NB4 (cell line): ENCODE data around the gene BMP7.

Experiments
- DNase-seq: peaks from one replicate; pipeline ENCODE4 v3.0.0; 2010; ENCODE audit warnings: low read depth
- H3K4me3 ChIP-seq: one replicate; pipeline ENCODE4 v1.5.1; 2011; ENCODE audit warnings: mild to moderate bottlenecking, low read depth, low read length, moderate library complexity
- MYC ChIP-seq: IDR thresholded peaks from 2 replicates; pipeline ENCODE4 v1.6.1; 2011; ENCODE audit warnings: low read depth, low read length
- POLR2A ChIP-seq: IDR thresholded peaks from 2 replicates; pipeline ENCODE4 v1.6.1; 2011; ENCODE audit warnings: mild to moderate bottlenecking; ENCODE audit not compliant: insufficient read length; ENCODE audit errors: extremely low read depth
- TF ChIP-seq, protein P1 (sequence below): IDR thresholded peaks from 2 replicates; pipeline ENCODE4 v1.6.1; 2011; ENCODE audit warnings: low read depth, low read length
- TF ChIP-seq, protein P2 (sequence below): IDR thresholded peaks from one replicate; pipeline ENCODE4 v1.5.1; 2012; ENCODE audit warnings: low read depth, low read length

The BMP7 gene

DNA sequence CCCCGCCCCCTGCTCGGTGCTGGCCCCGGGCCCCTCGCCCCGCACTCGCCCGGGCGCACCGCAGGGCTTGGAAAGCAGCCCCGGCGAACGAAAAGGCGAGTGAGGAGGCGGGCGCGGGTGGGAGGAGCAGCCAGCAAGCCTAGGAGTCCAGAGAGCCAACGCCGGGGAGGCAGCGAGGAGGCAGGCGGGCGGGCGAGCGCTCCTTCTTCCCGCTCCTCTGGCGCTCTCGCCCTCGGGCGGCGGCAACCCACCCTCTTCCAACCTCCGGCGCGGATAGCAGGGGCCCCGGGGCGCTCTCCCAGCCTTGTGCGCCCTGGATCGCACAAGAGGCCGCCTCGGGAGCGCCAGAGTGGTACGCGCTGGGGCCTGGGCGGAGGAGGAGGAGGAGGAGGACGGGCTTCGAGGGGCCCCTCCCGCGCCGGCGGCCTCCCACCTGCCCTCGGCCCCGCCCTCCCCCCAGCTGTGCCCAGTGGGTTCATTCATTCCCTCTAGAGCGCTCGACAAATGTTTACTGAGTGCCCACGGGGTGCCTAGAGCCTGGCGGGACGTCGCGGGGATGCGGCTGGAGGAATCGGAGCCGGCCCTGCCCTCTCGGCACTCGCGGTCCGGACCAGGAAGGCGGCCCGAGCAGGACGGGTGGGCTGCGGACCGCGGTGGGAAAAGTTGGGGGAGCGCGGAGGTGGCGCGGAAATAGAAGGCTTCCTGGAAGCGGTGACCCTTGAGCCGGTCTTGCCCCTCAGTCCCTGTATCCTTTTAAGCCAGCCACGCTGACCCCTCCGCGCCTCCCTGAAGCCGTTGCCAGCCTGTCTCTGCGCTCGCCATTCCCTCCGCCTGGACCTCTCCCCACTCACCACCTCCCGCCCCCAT lies at the start of gene BMP7:
Gene BMP7 (minus strand): TSS at position 351 of the 867 bp plus-strand sequence. CDS start 519 bp downstream, outside the sequence.
- H3K4me3 ChIP-seq: no peak within 1 kb of the TSS
- no peak for DNase-seq
- TF ChIP-seq, protein P1, sequence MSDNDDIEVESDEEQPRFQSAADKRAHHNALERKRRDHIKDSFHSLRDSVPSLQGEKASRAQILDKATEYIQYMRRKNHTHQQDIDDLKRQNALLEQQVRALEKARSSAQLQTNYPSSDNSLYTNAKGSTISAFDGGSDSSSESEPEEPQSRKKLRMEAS: no peak
- TF ChIP-seq, protein P2, sequence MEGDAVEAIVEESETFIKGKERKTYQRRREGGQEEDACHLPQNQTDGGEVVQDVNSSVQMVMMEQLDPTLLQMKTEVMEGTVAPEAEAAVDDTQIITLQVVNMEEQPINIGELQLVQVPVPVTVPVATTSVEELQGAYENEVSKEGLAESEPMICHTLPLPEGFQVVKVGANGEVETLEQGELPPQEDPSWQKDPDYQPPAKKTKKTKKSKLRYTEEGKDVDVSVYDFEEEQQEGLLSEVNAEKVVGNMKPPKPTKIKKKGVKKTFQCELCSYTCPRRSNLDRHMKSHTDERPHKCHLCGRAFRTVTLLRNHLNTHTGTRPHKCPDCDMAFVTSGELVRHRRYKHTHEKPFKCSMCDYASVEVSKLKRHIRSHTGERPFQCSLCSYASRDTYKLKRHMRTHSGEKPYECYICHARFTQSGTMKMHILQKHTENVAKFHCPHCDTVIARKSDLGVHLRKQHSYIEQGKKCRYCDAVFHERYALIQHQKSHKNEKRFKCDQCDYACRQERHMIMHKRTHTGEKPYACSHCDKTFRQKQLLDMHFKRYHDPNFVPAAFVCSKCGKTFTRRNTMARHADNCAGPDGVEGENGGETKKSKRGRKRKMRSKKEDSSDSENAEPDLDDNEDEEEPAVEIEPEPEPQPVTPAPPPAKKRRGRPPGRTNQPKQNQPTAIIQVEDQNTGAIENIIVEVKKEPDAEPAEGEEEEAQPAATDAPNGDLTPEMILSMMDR: no peak

DNA sequence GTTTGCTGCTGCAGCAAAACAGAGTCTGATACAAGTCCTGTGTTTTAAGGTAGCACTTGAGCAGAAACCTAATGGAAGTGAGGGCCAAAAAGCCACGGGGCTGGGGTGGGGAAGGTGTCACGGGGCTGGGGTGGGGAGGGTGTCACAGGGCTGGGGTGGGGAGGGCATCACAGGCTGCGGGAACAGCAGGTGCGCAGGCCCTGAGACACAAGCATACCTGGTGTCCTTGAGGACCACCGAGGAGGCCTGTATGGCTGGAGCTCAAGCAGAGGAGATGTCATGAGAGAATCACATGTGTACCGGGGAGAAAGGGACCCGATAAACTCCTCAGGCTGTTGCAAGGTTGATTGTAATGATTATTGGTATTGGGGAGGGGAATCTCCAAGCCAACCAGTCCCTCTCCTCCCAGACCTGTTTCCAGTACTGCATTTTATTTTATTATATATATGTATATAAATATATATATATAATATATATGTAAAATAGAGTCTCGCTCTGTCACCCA lies 49.6 kb upstream of the BMP7 start:
- DNase-seq: no peak
- H3K4me3 ChIP-seq: no peak overlapping the region
- TF ChIP-seq POLR2A (no peak), MYC (no peak)
- TF ChIP-seq, protein P2: no peak
- TF ChIP-seq, protein P1: no peak

DNA sequence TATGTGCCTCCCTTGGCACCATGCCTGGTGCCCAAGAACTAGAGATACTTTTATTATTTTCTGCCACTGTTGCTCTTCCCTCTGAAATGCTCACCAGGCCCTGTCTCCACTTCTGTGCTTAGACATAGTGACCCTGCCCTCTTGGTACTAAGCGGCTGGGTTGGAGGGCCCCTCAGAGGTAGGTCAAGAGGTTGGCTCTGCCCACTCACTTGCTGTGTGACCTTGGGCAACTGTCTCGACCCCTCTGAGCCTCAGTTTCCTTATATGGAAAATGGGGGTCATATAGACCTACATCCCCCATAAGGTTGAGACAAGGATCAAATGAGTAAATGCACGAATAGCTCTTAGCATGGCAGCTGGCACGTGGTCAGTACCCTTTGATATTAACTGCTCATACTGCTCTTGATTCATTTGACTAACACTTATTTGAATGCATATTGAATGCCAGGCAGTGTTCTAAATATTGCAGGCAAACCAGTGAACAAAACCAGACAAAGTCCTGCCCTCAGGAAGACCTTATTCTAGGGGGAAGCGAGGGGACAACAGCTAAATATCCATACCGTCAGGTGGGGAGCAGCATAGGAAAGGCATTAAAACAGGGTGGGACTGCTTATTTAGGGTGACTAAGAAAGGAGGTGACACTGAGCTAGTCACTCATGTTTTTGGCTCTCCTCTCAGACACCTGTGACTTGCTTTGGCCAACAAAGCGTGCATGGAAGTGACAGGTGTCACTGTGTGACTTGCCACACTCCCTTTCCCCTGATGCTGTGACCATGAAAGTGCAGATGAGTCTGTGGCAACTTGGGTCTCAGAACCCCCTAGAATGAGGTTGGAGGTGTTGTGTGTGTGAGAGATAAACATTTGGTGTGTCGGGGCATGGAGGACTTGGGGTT lies 48.9 kb upstream of the BMP7 start:
- TF ChIP-seq, protein P1: no peak
- TF ChIP-seq MYC (no peak), POLR2A (no peak)
- TF ChIP-seq, protein P2: no peak
- DNase-seq: no peak
- H3K4me3 ChIP-seq: no peak overlapping the region

DNA sequence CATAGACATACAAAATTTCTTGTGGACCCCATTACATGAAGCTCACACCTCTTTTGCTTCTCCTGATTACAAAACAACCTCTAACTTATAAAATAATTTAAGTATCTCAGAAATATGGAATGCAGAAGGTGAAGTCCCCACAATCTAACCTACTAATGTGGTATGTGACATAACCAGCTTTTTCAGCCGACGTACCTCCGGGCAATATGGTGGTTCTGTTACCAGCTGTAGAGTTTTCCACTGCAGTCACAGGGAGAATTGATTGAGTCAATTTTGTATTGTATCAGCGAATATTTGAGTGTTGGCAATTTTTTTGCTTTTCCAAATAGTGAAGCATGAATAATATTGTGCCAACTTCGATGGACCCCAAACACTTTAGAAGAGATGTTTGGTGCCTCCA lies 47.5 kb upstream of the BMP7 start:
- no peak for TF ChIP-seq POLR2A
- no peak for TF ChIP-seq MYC
- TF ChIP-seq, protein P2: no peak
- TF ChIP-seq, protein P1: no peak
- no peak overlapping the region for H3K4me3 ChIP-seq
- DNase-seq: no peak

DNA sequence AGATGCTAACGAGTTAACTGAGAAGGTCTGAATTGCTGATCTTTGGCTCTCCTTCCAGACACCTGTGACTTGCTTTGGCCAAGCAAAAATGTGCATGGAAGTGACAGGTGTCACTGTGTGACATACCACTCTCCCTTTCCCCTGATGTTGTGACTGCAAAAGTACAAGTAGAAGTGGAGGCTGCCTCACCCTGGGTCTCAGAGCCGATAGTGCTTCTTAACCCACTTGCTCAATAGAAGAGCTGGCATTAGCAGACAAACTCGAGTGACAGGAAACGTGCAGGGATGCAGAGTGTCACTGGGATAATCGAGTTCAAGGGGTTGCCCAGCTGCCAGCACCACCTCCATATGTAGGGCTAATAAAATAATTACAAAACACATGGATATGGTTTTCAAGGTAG lies 46.8 kb upstream of the BMP7 start:
- no peak overlapping the region for H3K4me3 ChIP-seq
- TF ChIP-seq POLR2A: no peak
- TF ChIP-seq, protein P1: no peak
- TF ChIP-seq MYC: no peak
- TF ChIP-seq, protein P2: no peak
- no peak for DNase-seq
